GM19452 (cell line): ENCODE measurements around the gene CACNA1C.
"Not testable (repeated sequence)": the region's sequence is repeated elsewhere in the genome, so short reads cannot be mapped to it uniquely, and the experiment has no call there.

ENCODE experiments used
- ATAC-seq: cut with Tn5 transposase; IDR thresholded peaks from one replicate; pipeline ENCODE4 v1.9.1; 2021; ENCODE audit not compliant: unreplicated experiment

Gene CACNA1C

GRCh38 chr12:2248901-2249381 lies 196.2 kb downstream of the CACNA1C start:
- peak; percentile 89 for ATAC-seq

GRCh38 chr12:2250797-2251196 lies 198.0 kb downstream of the CACNA1C start:
- ATAC-seq = no peak

GRCh38 chr12:2251526-2252209 lies 198.9 kb downstream of the CACNA1C start:
- ATAC-seq = no peak

DNA sequence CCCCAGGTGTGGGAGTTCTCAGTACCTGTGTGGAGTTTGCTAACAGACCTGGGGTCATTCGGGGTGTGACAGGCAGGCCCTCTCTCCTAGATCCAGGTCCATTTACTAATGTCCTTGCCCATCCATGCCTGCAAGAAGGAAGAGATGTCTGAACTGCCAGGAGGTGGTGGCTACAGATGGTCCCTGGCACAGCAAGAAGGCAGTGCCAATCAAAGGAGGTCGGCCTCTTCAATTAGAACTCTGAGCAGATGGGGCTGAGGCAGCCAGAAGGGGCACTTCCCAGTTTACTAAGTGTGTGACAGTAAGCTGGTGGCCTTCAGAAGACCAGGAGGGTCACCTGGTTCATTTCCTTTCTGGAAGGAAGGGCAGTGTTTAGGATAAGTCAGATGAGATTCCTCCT lies 202.5 kb downstream of the CACNA1C start:
- ATAC-seq = no peak

- ATAC-seq = not testable (repeated sequence)
Measured at GRCh38 chr12:2255731-2256130, 202.9 kb downstream of the CACNA1C start.

- ATAC-seq = no peak
Measured at GRCh38 chr12:2256453-2256852, 203.7 kb downstream of the CACNA1C start.

- ATAC-seq = no peak
Measured at GRCh38 chr12:2256915-2257314, 204.1 kb downstream of the CACNA1C start.

GRCh38 chr12:2258025-2258424 lies 205.2 kb downstream of the CACNA1C start:
- no peak for ATAC-seq

DNA sequence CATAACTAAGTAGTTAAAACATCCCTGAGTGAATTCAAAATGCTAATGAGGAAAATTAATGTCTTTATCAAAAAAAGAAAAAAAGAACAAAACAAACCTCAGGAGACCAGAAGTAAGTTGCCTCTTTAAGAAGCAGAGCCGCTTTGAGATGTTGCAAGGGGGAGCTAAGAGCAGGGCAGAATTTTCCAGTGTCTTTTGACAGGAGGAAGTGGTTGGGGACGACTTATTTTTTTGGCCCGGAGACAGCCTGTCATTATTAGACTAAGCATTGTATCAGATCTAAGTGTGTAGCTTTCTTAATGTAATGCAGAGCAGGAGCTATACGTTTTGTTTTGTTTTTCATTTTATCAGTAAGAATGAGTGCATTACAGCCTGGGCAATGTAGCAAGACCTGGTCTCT lies 206.6 kb downstream of the CACNA1C start:
- no peak for ATAC-seq

- no peak for ATAC-seq
Measured at GRCh38 chr12:2260441-2260840, 207.7 kb downstream of the CACNA1C start.

DNA sequence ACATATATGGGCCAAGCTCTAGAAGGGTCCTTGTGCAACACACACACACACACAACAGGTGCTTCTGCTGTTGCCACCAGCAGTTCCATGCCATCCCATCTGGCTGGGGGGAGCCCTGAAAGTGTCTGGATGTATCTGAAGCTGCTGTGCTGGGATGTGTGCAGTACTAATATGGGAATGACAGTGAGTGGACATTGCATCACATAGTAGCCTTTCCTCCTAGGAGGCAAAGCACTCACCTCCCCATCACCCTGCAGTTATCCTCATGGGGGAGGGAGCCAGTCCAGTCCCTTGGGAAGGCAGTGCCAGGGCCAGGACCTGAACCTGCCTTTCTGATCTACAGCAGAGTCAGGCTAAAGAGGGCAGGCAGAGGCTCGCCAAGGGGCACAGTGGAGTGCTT lies 208.9 kb downstream of the CACNA1C start:
- no peak for ATAC-seq

GRCh38 chr12:2262449-2262848 lies 209.7 kb downstream of the CACNA1C start:
- no peak for ATAC-seq

GRCh38 chr12:2263901-2264300 lies 211.1 kb downstream of the CACNA1C start:
- no peak for ATAC-seq

- no peak for ATAC-seq
Measured at GRCh38 chr12:2264651-2265232, 212.0 kb downstream of the CACNA1C start.

DNA sequence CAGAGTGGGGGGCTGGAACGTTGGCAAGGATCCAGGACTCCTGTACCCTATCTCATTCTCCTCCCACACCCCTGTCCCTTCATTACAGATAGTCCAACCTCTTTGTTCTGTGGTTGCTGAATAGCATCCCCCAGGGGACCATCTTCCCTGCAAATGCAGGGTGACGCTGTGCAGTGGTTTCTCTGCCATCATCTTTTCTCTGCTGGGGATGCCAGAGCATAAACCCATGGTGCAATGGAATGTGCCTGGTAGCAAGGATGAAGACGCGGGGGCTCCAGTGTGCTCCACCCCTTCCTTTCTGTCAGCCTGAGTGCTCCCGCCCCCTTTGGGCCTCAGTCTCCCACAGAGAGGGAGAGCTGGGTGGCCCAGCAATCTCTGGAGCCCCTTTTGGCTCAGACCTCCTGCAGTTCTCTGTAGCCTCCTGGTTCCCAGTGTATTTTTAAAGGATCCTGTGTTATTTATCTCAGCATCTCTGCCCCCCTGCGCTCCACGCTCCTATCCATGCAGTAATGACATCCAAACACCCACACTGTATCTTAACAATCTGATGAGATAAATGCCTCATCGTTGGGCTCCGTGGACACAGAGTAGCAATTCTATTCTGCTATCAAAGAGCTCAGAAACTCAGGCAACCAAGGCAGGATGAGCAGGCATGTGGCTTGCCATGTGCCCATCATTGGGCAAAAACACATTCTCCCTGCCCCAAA lies 212.8 kb downstream of the CACNA1C start:
- ATAC-seq = no peak

DNA sequence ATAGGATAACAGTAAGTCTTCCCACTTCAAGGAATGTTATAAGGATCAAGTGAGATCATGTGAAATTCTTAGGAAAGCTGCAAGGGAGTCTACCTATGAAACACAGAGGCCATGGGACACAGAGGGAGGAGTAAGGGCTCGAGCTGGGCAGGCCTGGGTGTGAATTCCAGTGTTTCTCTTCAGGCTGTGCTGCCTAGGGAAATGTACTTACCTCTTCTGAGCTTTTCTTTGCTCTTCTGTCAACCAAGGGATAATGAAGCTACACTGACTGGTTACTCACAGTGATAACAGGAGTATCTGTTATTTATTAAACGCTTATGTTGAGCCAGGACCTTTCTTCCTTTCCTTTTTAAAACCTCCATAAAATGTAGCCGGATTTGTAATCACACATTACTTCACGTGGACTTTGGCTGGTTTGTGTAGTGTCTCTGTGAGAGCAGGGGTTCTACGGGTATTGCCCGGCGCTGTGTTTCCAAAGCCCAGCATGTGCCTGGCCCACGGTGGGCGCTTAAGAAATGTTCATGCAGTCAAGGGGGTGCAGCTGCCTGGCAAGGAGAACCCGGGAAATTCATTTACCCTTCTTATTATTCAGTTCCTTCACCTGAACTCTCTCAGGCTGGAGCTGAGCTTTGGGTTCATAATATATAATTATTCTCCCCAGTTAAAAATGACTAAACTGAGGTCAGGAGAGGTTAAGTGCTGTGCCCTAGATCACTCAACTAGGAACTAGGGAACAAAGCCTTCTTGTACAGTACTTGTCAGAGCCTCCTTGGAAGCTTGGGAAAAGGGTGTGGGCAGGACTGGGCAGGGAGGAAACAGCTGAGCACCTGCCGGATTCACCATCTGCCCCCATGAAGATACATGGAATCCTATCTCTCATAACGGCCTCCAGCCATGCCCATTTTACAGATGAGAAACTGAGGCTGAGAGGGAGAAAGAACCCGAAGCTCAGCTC lies 214.2 kb downstream of the CACNA1C start:
- no peak for ATAC-seq

- no peak for ATAC-seq
Measured at GRCh38 chr12:2267703-2268470, 215.1 kb downstream of the CACNA1C start.

- ATAC-seq = no peak
Measured at GRCh38 chr12:2268471-2269286, 215.9 kb downstream of the CACNA1C start.

- ATAC-seq = no peak
Measured at GRCh38 chr12:2270846-2271245, 218.1 kb downstream of the CACNA1C start.
